22Rv1 (cell line): Measurements from ENCODE around the gene RIC8B.

Source experiments
- CTCF ChIP-seq: fragments of 450-650 bp; IDR thresholded peaks from 2 replicates; pipeline ENCODE4 v1.5.1; 2017; ENCODE audit warnings: mild to moderate bottlenecking
- ZFX ChIP-seq: fragments of 450-650 bp; IDR thresholded peaks from 2 replicates; pipeline ENCODE4 v1.6.1; 2017; ENCODE audit warnings: antibody characterized with exemption, borderline replicate concordance

GRCh38 chr12:106767206-106767605 lies 7.3 kb upstream of the RIC8B start:
- no peak for TF ChIP-seq CTCF
- no peak for TF ChIP-seq ZFX
